ENCODE results near the gene DAB2IP.

DNA sequence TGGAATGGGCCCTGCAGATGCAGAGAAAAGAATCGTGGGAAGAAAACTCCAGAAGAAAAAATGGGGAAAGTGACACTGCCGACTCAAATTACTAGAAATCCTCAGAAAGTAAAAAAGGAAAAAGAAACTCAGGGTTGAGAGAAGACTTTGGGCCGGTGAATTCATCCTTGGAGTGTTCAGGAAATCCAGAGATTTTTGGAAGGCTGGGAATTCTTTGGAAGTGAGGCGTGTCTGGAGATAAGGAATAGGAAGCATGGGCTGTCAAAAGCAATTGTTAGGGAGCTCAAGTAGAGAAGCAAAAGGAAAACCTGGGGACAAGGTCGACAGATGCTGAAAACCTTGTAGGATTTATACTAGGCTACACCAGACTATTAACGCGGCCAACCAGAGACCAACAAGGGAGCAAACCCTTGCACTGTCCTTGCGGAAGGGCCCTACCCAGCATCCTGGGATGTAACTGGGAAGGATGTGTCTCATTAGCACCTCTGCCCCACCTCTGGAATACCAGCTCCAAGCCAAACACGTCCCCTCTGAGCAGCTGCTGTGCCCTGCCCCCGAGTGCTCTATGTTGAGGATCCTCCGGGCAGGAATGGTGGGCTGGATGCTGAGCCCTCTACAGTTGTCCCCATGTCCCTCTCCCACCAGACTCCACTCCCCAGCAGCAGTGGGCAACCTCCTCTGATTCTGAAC, 11.6 kb downstream of the DAB2IP start:
- TF ChIP-seq, protein P1, sequence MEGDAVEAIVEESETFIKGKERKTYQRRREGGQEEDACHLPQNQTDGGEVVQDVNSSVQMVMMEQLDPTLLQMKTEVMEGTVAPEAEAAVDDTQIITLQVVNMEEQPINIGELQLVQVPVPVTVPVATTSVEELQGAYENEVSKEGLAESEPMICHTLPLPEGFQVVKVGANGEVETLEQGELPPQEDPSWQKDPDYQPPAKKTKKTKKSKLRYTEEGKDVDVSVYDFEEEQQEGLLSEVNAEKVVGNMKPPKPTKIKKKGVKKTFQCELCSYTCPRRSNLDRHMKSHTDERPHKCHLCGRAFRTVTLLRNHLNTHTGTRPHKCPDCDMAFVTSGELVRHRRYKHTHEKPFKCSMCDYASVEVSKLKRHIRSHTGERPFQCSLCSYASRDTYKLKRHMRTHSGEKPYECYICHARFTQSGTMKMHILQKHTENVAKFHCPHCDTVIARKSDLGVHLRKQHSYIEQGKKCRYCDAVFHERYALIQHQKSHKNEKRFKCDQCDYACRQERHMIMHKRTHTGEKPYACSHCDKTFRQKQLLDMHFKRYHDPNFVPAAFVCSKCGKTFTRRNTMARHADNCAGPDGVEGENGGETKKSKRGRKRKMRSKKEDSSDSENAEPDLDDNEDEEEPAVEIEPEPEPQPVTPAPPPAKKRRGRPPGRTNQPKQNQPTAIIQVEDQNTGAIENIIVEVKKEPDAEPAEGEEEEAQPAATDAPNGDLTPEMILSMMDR (IDR thresholded peaks at IDR 0.05; ENCODE audit: low read length): no peak
- TF ChIP-seq EZH2 (IDR thresholded peaks at IDR 0.05; ENCODE audit: borderline replicate concordance, low read length): no peak

Data from OCI-LY1 (cell line).